ENCODE measurements around the gene DDAH2.

DNA sequence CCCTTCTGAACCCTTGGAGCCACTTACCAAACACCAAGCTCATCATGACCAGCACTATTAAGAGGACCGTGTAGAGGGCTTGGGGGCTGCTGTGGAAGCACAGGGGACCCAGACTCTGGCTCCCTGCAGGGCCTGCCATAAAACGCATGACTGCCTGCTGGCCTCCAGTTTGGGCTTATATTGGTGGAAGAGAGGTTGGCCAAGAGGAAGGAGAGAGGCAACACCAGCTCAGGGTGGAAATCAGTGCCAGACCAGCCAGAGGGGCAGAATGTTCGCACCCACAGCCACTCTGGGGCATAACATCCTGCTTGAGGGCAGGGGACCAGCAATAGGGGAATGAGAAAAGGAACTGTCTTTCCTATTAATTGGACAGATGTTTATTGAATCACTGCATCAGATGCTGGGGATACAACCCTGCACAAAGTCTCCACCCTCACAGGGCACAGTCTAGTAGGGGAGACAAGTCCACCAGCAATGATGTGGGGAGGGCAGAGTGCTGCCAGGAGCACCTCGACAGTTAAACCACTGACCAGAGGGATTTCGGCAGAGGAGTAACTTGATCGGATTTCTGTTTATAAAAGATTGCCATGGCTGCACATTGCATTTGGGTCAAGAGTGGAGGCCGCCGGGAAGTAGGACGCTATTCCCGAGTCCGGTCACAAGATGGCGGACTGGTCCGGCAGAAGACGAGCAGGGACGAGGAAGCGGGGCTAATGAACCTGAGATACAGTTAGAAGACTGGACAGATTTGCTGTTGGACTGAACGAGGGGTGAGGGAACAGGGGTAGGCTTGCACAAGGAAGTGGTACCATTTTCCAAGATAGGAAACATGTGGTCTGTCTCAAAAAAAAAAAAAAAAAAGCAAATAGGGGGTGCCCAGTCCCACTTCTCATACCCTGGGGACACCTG lies 48.6 kb downstream of the DDAH2 start, which contains the start of gene LY6G5C:
- TF ChIP-seq REST (IDR thresholded peaks at IDR 0.05; ENCODE audit: low read depth) (no peak), CTCF (IDR thresholded peaks at IDR 0.05 in 2 of 3, conservative IDR thresholded peaks at IDR 0.05 in 1 of 3; ENCODE audit: borderline replicate concordance in 1 of 3, insufficient read depth in 1 of 3, low read depth in 2 of 3, low read length in 2 of 3) (peak; percentile 43 to 90 (median 65)), EZH2phosphoT487 (IDR thresholded peaks at IDR 0.05; ENCODE audit: borderline replicate concordance) (no peak), POLR2A (IDR thresholded peaks at IDR 0.05; ENCODE audit: borderline replicate concordance, extremely low read depth, insufficient read depth, insufficient read length) (no peak), POLR2AphosphoS5 (IDR thresholded peaks at IDR 0.05; ENCODE audit: low read depth, low read length) (0 out of 2 replicates have a peak, but pooled peaks have one; percentile 11), SP1 (IDR thresholded peaks at IDR 0.05; ENCODE audit: low read depth) (no peak), YY1 (IDR thresholded peaks at IDR 0.05; ENCODE audit: extremely low read depth, insufficient replicate concordance, low read depth, low read length) (peak; percentile 74), ZBTB33 (IDR thresholded peaks at IDR 0.05; ENCODE audit: extremely low read depth, insufficient replicate concordance, low read length) (no peak), FOSL1 (IDR thresholded peaks at IDR 0.05; ENCODE audit: low read depth) (no peak), EZH2 (IDR thresholded peaks at IDR 0.05) (no peak), JUND (IDR thresholded peaks at IDR 0.05) (no peak)
- TF ChIP-seq, protein P1, sequence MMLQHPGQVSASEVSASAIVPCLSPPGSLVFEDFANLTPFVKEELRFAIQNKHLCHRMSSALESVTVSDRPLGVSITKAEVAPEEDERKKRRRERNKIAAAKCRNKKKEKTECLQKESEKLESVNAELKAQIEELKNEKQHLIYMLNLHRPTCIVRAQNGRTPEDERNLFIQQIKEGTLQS (IDR thresholded peaks at IDR 0.05): no peak
